ENCODE measurements around the gene ADAM23. TPM values are rescaled to one million over a fixed set of nuclear protein-coding genes. Genes with fewer than 3 reads are reported as not detected.

ADAM23 gene
- total and polyA plus RNA-seq, 2 of the 13 experiments (the other 11 are each of a cell fraction or from before 2014, with no cell fraction given) = 0.04 TPM; not detected in 1

DNA sequence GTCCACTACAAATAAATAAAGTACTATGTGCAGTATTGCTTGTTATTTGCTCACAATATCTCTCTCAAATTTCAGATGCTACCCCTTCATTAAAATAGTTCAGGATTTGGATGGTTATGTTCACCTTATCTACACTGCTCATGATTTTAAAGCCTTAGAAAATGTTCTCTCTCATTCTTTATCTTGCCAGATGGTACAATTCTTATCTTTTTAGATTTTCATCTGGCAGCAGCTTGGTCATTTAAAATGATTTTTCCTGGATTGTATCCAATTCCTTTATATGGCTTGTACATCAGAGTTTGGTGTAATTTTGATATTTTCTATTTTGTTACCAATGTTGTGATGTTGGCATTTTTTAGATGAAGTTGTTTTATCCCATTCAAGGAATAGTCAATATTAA, 10.1 kb upstream of the ADAM23 start:
- H3K27me3 ChIP-seq (ENCODE audit: control insufficient read depth in 1 of 2, insufficient read depth in 2 of 2, low read length in 2 of 2) = no peaks in the 10 kb centered on the region; a peak in 1 of 5 replicates
- no peak overlapping the region for H3K27ac ChIP-seq (ENCODE audit: extremely low read length, insufficient read depth, low read length)
- H3K4me1 ChIP-seq (ENCODE audit: insufficient read depth, low read length) = peaks cover 13% of the 10 kb centered on the region
- no peak overlapping the region for H3K9ac ChIP-seq (ENCODE audit: insufficient read depth, low read depth, low read length)
- POLR2A ChIA-PET = no interaction called here
- intact Hi-C loops (cut with micrococcal nuclease; ENCODE audit: unreplicated experiment) = no loop called here
- H3K4me2 ChIP-seq (ENCODE audit: low read depth, low read length) = no peak overlapping the region
- no peak overlapping the region for H3K4me3 ChIP-seq (replicated peaks in 1 of 3; ENCODE audit: insufficient read depth in 1 of 3, low read depth in 2 of 3, low read length in 3 of 3)
- H3K79me2 ChIP-seq (ENCODE audit: insufficient read depth, low read length) = no peaks in the 10 kb centered on the region
- no peak overlapping the region for H2AFZ ChIP-seq (ENCODE audit: low read length)
- DNase-seq (ENCODE audit: low spot score) (no peak), ATAC-seq (no peak), FAIRE-seq (no peak)
- no peaks in the 10 kb centered on the region for H3K36me3 ChIP-seq (replicated peaks in 1 of 2; ENCODE audit: control insufficient read depth in 1 of 2, insufficient read depth in 2 of 2, low read length in 2 of 2)
- no TSS peak for BruUV-seq (replicated peaks)
- CTCF ChIA-PET (ENCODE audit: low intra/inter-chr PET ratio, low total read pairs) = no interaction called here
- H3K9me3 ChIP-seq (ENCODE audit: low read length) = no peaks in the 10 kb centered on the region
- in situ Hi-C loops (cut with HindIII; ENCODE audit: extremely low pct_ligation_motif_present, low pct_unique_long_range_greater_than_20kb) = no loop called here
- H4K20me1 ChIP-seq (ENCODE audit: insufficient read depth, low read length) = no peaks in the 10 kb centered on the region
- no peak for TF ChIP-seq ZNF7 (CRISPR knock-in tag; IDR thresholded peaks at IDR 0.05)
- no peak for TF ChIP-seq SP5 (CRISPR knock-in tag; IDR thresholded peaks at IDR 0.05; ENCODE audit: borderline replicate concordance, low read depth)
- TF ChIP-seq ZBTB44 (CRISPR knock-in tag; IDR thresholded peaks at IDR 0.05) = no peak
- TF ChIP-seq ZC3H4 (CRISPR knock-in tag; IDR thresholded peaks at IDR 0.05; ENCODE audit: borderline replicate concordance) = no peak
- TF ChIP-seq RFX5 (IDR thresholded peaks at IDR 0.05; ENCODE audit: low read depth, low read length) = no peak
- no peak for TF ChIP-seq ZBED4 (CRISPR knock-in tag; IDR thresholded peaks at IDR 0.05; ENCODE audit: borderline replicate concordance)
- no peak for TF ChIP-seq XRCC5 (optimal IDR thresholded peaks at IDR 0.05; ENCODE audit: low read length)

All from HepG2 (cell line).